ENCODE results near the gene PLCB4.

GRCh38 chr20:9246731-9247130 is 177.8 kb downstream of the PLCB4 start:
- no peak for TF ChIP-seq CTCF (IDR thresholded peaks at IDR 0.05)
- no peak for TF ChIP-seq POLR2A (IDR thresholded peaks at IDR 0.05)

Measured in adrenal gland (tissue), 5 donors.